Measurements from ENCODE around the gene PROB1. TPM values are rescaled to one million over a fixed set of nuclear protein-coding genes. Genes with fewer than 3 reads are reported as not detected.
A peak's percentile ranks its signal among the peaks of the same experiment; 100 is the strongest.

Gene PROB1
- total RNA-seq, 1 experiment from 2014 or later = 3.4 TPM

GRCh38 chr5:139391570-139392323 is 3.2 kb downstream of the PROB1 start:
- no peak for DNase-seq
- no CpG with 5 or more reads among the region's 33 CpGs for WGBS (ENCODE audit: extremely low coverage, insufficient read length, low lambda C conversion rate)
- Histone ChIP-seq H3K9me3 (ENCODE audit: control insufficient read depth, low read depth, low read length) (no peaks in the 10 kb centered on the region), H3K79me1 (ENCODE audit: insufficient read depth, low read depth, low read length, poor library complexity, severe bottlenecking) (no peaks in the 10 kb centered on the region), H3K27me3 (ENCODE audit: insufficient read depth, low read length) (peaks cover 8% of the 10 kb centered on the region), H2BK12ac (ENCODE audit: insufficient read length, low read depth, low read length) (no peak overlapping the region), H4K5ac (ENCODE audit: insufficient read length, low read depth, low read length) (no peak overlapping the region), H2AK5ac (ENCODE audit: insufficient read length, low read length) (no peak overlapping the region), H3K4me2 (ENCODE audit: insufficient read depth, insufficient read length, low read length) (peak overlapping the region; percentile 85), H3K23ac (ENCODE audit: insufficient read length, low read depth, low read length) (no peak overlapping the region), H2BK120ac (ENCODE audit: low read depth, low read length, poor library complexity, severe bottlenecking) (no peak overlapping the region), H4K8ac (replicated peaks; ENCODE audit: insufficient read length, low read depth, low read length) (no peak overlapping the region), H3K56ac (ENCODE audit: insufficient read length, low read depth, low read length) (no peak overlapping the region), H4K20me1 (ENCODE audit: control insufficient read depth, insufficient read depth, insufficient read length) (peaks cover 2% of the 10 kb centered on the region), H3K4ac (ENCODE audit: low read depth, low read length) (no peak overlapping the region), H2BK5ac (ENCODE audit: insufficient read length, low read length) (no peak overlapping the region), H3K27ac (ENCODE audit: insufficient read length, low read depth, low read length) (no peak overlapping the region), H3K14ac (ENCODE audit: insufficient read depth, low read length) (no peak overlapping the region; the same call in 1 of the 2 replicates), H3K23me2 (ENCODE audit: insufficient read length, low read depth, low read length, poor library complexity, severe bottlenecking) (peaks cover 22% of the 10 kb centered on the region), H3K4me1 (ENCODE audit: insufficient read depth, low read length) (peaks cover 7% of the 10 kb centered on the region; the same call in 1 of the 2 replicates), H3T11ph (ENCODE audit: low read length) (no peak overlapping the region), H2BK20ac (ENCODE audit: low read depth, low read length, poor library complexity, severe bottlenecking) (no peak overlapping the region), H2AFZ (ENCODE audit: low read length) (no peak overlapping the region), H4K91ac (ENCODE audit: insufficient read length, low read depth, low read length) (no peak overlapping the region), H3K9ac (ENCODE audit: extremely low read depth, insufficient read length, low read length) (no peak overlapping the region), H3K79me2 (ENCODE audit: insufficient read depth, low read length) (no peaks in the 10 kb centered on the region), H3K18ac (ENCODE audit: insufficient read length, low read depth, low read length) (no peak overlapping the region), H2BK15ac (ENCODE audit: low read depth, low read length) (no peak overlapping the region)
- Mint-ChIP-seq H3K4me1 (peaks cover 21 to 53% of the 10 kb centered on the region in 2 experiments), H3K4me3 (peak overlapping the region; percentile 60 to 71), H3K36me3 (ENCODE audit: insufficient read depth in 1 of 3, low read depth in 3 of 3) (peaks cover 0 to 1% (median 0%) of the 10 kb centered on the region in 3 experiments; a peak in 3 of 7 replicates), H3K27ac (peak overlapping the region in 2 of 3 experiments; percentile 37 to 64; a peak in 4 of 7 replicates), H3K9me3 (no peaks in the 10 kb centered on the region), H3K27me3 (ENCODE audit: low read depth) (peaks cover 31% of the 10 kb centered on the region)
- TF ChIP-seq CTCF (conservative IDR thresholded peaks at IDR 0.05) = no peak
